Fibroblast of the conjunctiva (primary cell): ENCODE measurements around the gene NFXL1.
A peak's percentile ranks its signal among the peaks of the same experiment; 100 is the strongest.
"Not testable (repeated sequence)": the region's sequence is repeated elsewhere in the genome, so short reads cannot be mapped to it uniquely, and the experiment has no call there.

ENCODE experiments used
- DNase-seq: peaks from one replicate; pipeline ENCODE4 v3.0.0-alpha.2; 2010; ENCODE audit warnings: low read depth

Gene NFXL1

DNA sequence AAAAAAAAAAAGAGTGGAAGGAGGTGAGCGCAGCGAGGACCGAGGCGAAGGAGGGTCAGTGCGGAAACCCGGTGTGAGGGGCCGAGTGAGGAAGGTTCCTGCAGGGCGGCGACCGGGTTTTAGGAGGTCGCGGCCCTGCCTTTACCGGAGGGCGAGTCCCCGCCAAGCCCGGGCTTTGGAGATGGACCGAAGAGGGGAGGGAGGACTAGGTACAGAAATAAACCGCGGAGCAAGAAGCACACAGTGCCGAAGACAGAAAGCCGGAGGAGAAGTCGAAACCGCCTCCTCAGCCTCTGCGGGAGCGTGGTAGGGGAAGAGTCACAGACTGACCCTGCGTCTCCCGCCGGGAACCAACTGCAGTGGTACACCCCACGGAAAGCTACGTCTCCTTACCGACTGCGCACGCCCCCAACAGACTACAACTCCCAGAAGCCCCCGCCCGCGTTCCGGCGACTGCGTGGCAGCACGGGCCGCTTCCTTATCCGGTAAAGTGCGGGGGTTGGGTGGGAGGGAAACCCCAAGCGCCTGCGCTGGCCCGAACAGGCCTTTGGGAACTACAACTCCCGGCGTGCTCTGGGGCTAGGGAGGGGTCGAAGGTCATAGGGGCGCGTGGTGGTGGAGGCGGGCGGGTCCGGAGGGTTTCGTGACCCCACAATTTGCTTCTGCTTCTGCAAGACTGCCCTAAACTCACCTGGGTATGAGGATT is at the start of gene NFXL1:
NFXL1 (minus strand) TSS at position 364 of the 706 bp plus-strand sequence. CDS start 380 bp downstream, outside the sequence.
- peak; percentile 95 for DNase-seq

DNA sequence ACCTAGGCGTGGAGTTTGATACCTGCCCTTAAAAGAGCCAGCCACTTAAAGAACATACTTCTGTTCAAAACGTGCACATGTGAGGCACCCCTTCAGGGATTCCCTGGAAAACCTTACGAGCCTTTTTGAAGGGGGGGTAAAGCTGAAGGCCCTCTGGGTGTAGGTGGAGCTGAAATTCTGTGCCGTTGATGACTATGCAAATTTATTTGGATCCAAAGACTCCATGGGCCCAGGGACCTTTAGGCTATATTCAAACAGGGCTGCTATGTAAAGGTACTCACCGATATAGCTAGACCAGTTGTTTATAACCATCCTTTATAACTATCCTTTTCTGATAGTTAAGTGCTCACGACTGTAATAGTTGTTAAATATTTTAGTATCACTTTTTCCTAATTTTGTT is 40.3 kb upstream of the NFXL1 start:
- no peak for DNase-seq

DNA sequence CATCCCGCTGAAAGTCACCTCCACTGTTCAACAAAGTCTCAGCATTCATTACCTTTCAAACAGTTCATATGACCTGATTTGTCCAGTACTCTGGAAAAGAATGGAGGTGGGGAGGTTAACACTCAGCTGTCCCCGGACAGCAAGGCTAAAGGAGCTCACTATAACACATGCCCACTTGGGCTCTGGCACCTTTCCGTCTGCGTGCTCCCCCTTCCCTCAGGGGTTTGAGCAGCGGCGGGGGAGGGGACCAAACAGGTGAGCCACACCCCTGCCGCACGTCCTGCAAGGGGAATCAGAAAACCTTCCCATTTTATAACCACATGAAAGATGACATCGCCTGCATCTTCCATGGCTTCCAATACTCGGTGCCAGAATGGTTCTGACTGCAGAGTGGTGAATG is 39.9 kb upstream of the NFXL1 start:
- no peak for DNase-seq

DNA sequence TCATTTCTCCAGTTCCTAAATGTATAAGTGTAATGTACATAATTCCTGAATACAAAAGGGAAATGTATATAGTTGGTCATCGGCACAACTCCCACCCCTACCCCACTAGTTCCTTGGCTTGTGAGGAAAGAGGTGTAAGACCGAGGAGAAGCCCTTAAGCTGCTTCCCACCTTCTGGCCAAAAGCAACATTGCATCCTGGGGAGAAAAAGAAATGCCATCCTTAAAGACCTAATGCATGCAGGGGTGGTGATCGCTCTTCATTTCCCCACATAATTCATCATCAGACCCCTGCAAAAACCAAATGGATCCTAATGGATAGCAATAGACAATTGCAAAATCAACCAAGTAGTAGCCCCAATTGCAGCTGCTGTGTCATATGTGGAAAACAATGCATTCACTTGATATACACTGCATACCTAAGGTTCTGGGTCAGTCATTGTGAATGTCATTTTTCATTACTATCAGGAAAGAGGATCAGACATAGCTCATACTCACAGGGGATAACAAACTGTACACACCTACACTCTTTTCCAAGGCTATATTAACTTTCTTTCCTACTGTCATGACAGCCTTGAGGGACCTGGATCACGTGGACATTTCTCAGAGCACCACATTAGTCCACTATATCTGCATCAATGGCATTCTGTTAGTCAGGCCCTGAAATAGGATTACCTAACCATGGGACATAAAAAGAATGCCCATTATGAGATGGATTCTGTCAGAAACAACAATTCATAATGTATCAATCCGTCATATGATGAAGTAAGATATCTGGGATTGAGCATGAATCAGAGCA is 31.7 kb upstream of the NFXL1 start:
- DNase-seq, result no peak

DNA sequence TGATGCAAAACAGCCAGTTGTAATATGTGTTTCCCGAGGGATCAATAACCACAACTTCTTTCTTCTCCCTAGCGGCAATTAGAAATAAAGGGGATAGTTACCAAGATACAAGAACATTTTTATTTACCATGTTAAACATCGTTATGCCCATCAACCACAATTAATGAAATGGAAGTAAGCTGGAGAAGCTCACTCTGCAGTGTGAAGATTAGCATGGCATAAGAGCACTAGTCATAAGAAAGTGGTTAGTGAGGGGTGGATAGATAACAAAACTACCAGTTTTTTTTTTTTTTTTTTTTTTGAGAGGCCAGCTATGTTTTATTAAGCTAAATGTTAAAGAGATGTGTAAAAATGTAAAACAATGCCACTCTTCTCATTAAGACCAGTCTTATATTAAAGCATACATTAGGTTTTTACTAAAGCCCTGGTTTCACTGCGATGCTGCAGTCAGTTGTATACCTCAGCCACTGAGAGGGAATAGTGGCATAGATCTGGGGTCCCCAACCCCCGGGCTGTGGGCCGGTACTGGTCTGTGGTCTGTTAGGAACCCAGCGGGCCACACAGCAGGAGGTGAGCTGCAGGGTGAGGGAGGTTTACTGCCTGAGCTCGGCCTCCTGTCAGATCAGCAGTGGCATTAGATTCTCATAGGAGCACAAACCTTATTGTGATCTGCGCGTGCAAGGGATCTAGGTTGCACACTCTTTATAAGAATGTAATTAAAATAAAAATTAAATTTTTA is 27.9 kb upstream of the NFXL1 start:
- DNase-seq, result no peak

DNA sequence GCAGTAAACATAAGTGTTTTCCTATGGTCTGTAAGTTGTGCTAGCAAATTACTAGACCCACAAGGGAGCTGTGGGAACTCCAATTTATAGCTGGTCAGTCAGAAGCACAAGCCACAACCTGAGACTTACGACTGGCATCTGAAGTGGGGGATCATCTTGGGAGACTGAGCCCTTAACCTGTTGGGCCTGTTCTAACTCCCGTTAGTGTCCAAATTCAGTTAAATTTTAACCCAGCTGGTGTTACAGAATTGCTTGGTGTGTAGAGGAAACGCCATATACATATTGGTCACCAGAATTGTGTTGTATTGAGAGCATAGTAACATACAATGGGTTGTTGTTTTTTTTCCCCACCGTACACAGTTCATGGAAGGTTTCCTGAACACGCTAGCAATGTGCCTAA is 25.1 kb upstream of the NFXL1 start:
- no peak for DNase-seq

DNA sequence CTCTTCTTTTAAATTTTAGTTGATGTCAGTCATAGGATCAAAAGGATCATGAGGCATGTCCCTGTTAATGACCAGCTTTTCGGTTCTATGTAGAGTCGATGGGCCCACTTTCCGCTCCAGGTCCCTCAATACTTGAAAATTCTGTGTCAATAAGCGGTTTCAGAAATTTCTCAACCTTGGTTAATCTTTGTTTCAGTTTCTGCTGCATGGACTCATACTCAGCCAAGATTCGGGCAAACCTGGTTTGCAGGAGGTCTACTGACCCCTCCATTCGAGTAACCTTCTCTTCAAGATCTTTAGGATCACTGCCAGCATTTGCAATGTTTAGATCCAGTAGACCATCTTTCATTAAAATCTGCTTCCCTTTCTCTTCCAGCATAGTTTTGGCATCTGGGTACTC is 22.0 kb upstream of the NFXL1 start:
- no peak for DNase-seq

DNA sequence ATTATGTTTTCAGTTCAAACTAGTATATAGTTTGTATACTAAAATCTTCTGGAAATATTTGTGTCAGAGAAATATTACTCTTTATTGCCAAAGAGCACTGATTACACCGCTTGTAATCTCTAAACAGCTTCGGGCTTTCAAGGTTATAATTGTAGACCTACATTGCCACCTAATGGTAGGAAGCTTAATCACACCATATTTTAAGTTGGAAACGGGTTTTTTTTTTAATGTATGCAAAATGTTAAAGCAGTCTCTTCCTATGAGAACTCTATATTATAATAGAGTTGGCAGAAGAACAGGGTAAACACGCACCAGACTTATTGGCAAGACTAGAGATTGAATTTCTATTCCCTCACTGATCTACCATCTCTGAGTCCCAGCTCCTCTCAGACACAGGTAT is 19.5 kb upstream of the NFXL1 start:
- DNase-seq, result peak; percentile 24

DNA sequence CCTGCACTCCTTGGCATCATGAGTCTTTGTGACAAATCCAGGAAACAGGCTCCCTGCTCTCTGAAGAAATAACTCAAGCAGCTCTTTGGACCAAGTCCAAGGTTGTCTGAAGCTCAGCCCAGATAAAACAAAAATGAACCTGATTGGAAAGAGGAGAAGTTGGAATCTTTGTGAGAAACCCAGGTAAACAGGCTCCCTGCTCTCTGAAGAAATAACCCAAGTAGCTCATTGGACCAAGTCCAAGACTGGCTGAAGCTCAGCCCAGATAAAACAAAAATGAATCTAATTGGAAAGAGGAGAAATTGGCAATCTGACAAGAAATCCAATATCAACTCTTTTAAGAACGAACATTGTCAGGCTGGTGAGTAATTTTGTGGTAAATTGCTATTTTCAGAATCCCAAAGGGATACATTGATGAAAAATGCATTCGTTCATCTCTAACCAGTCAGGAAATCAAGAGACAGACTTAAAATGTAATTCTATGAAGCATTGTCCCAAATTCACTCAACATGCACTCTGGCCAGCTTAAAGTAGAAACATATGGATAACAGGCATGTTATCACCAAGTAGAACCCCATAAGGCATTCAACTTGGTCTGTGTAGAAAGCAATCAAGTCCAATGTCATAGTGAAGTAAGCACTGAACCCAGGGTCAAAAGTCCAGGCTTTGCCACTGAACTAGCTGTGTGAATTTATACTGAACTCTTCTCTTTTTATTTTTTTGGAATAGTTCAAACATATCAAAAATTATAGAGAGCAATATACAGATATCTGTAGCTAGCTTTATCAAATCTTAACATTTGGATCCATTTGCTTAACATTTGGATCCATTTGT is 16.8 kb upstream of the NFXL1 start:
- peak; percentile 57 for DNase-seq

DNA sequence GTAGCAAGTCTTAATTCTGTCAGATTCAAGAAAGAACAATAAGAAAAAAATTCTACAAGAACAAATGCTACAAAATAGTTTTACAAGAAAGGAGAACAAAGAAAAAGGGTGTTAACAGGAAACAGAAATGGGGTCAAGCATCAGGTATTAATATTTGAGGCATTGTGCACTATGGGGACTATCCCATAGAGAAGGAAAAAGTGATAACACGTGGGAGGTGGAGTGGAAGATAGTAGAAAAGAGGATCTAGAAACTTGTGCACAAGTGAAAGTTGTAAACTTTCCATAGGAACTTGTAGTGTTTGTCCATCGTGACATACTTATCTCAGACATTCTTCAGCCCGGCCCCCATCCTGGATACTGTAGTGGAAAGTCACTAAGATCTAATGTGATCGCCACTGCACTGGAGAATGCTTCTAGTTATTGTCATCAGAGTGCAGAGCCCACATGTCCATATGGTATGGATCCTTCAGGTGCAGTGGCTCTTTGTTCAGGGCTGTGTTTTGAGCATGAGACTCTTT is 15.4 kb upstream of the NFXL1 start:
- no peak for DNase-seq

DNA sequence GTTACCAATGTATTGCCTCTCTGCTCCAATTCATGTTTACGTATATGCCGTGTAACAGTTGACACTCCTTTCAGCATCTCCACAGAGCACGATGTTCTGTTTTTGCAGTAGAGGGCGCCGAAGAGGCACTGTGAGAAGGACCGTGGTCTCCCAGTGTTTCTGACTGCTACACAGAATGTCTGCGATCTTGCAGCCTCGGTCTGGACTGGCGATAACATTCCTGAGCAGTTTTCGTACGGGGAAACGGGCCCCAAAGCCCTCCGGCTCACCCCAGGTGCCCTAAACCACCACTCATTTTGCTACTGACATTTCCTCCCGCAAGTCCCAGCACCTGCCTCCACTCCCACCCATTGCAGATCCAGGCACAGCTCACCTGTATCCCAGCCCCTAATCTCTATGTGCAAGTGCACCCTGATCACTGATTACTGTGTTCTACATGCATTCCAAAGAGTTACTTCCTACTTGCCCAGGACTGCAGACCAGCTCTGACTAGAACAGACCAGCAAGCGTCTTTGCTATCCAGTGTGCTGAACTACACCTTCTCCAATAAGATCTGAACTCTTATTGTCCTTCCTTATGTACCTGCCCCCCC is 12.4 kb upstream of the NFXL1 start:
- peak; percentile 31 for DNase-seq

DNA sequence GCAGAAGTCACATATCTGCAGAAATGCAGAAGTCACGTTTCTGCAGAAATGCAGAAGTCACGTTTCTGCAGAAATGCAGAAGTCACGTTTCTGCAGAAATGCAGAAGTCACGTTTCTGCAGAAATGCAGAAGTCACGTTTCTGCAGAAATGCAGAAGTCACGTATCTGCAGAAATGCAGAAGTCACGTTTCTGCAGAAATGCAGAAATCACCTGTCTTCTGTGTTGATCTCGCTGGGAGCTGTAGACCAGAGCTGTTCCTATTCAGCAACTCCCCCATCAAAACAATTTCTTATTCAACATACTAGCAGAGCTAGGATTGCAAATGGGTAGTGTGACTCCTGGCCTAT is 8.9 kb upstream of the NFXL1 start:
- DNase-seq, result not testable (repeated sequence)

DNA sequence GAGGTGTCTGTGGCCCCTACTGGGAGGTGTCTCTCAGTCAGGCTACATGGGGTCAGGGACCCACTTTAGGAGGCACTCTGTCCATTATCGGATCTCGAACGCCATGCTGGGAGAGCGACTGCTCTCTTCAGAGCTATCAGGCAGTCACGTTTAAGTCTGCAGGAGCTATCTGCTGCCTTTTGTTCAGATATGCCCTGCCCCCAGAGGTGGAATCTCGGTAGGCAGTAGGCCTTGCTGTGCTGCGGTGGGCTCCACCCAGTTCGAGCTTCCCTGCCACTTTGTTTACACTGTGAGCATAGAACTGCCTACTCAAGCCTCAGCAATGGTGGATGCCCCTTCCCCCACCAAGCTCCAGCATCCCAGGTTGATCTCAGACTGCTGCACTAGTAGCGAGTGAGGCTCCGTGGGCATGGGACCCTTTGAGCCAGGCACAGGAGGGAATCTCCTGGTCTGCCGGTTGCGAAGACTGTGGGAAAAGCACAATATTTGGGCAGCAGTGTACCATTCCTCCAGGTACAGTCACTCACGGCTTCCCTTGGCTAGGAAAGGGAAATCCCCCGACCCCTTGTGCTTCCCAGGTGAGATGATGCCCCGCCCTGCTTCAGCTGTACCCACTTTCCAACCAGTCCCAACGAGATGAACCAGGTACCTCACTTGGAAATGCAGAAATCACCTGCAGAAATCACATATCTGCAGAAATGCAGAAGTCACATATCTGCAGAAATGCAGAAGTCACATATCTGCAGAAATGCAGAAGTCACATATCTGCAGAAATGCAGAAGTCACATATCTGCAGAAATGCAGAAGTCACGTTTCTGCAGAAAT is 8.3 kb upstream of the NFXL1 start:
- DNase-seq, result not testable (repeated sequence)

DNA sequence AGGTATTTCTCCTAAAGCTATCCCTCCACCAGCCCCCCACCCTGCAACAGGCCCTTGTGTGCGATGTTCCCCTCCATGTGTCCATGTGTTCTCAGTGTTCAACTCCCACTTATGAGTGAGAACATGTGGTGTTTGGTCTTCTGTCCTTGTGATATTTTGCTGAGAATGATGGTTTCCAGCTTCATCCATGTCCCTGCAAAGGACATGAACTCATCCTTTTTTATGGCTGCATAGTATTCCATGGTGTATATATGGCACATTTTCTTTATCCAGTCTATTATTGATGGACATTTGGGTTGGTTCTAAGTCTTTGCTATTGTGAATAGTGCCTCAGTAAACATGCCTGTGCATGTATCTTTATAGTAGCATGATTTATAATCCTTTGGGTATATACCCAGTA is 2.8 kb upstream of the NFXL1 start:
- DNase-seq, result not testable (repeated sequence)

DNA sequence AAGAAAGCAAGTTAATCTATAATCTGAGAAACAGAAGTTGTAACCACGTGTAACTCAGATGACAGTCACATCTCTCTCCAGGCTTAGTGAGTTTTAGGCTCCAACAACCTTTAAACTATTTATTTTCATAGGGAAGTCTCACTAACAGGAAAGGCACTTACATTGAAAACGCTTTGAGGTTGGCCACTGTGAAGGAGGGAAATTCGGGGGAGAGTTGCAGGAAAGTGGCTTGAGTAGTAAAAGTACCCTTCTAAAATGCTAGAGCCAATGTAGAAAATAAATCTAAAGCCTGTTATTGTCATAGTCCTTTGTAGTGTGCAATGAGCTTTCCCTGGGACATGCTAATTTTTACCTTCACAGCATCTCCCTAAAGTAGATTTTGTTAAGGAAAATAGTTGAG is 995 bp upstream of the NFXL1 start:
- DNase-seq, result no peak

DNA sequence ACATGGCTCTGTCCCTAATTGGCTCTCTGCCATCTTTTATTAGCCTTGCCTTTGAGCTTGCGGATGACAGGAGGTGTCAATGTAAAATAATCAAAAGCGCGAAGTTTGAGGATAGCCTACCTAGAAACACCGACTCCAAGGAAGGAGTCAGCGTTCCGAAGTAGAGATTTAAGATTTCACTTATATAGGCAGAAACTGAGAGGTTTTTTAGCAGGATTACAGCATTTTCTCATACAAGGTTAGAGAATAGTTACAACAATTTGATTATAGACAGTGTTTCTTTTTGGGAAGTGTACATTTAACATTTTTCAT is 499 bp upstream of the NFXL1 start:
- no peak for DNase-seq

DNA sequence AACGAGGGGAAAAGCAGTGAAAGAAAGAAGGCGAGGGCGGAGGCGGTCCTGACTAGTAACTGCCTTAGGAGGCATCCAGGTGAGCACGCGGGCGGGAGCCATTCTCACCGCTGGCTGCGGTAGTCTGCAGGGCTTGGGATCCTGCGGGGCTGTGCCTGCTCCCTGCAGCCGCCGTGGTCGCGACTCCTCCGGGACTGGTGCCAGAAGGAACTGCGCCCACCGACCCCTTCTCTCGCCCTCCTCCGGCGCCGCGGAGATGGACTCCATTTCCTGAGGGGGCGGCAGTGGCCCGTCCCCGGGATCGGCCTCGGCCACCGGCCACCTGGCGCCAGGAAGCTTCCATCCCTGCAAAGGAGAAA is 543 bp downstream of the NFXL1 start:
- DNase-seq, result no peak

DNA sequence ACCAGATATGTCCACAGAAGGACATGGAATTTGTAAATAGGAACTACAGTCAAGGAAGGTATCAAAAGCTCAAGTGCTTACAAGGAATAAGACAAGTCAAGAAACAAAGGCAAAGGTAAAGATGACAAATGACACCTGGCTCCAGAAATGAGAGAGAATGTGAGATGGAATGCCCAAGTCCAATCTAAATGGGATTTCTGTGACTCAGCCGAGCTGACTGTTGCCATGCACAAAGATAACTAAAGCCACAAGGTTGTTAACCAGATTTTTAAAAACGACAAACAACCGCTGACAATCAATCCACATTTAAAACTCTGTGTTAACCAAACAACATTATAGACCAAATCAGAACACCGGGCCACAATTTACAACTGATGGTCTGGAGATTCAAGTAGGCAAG is 1.1 kb downstream of the NFXL1 start:
- no peak for DNase-seq

DNA sequence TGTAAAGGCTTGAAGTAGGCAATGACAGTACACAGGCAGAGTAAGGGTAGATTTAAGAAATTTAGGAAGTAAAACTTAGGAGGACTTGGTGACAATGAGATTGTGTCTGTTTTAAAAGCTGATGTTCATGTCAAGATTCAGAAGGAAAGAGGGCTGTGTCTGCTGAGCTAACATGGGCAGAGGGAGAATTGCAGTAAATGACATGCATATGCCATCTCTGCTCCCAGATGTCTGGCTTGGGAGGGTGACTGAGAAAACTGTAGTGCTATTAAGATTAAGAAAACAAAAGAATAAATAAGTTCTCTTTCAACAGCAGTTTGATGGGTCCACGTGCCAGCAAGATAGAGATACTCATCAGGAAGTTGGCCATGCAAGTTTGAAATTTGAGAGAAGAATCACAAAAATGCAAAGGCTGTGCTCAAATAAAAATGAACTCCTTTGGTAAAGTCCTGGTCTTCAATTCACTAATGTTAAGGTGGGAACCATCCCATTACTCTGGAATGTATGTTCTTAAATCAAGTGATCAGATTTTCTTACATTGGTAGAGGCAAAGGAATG is 7.2 kb downstream of the NFXL1 start:
- no peak for DNase-seq

DNA sequence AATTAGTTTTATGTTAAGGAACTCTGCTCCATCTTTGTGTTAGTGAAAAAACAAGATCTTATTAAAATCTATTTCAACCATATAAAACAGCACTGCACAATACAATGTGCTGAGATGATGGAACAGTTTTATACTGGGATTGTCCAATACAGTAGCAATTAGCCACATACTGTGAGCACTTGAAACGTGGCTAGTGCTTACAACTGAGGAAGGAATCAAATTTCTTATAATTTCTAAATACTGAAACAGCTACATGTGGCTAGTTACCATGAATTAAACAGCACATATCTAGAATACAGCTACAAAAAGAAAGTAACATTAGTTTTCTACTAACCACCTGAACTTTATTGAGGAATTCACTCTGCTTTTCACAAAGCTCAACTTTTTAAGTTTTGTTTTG is 14.7 kb downstream of the NFXL1 start:
- no peak for DNase-seq

DNA sequence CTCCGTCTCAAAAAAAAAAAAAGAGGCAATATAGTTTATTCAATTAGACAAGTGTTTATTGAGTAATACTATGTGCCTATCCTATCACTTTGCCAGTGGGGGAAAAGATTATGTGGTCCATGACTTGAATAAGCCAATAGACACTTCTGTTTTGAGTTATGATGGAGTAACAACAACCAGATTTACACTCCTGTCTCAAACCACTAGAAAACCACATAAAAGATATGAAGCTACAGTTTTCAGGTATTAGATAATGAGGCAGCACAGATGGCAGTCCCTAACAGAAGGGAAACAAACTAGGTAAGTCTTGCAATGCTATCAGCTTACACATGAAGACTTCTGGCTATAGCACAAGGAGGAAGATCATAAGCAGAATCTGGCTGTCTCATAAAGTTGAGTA is 22.5 kb downstream of the NFXL1 start:
- DNase-seq, result no peak
